Peyer's patch (tissue), 4 donors: ENCODE data around the gene CD164L2. TPM values are rescaled to one million over a fixed set of nuclear protein-coding genes. Genes with fewer than 3 reads are reported as not detected.

Source experiments
- DNase-seq, 3 donors: peaks; one replicate each; pipeline ENCODE4 v3.0.0-alpha.2; 2017 to 2019
- H3K27ac ChIP-seq, 4 donors: fragments of 200-600 bp; sonication (generic); one replicate each; pipeline ENCODE4 v1.5.1; 2016 to 2019
- H3K27me3 ChIP-seq, 2 donors: fragments of 200-600 bp; sonication (generic); one replicate each; pipeline ENCODE4 v1.5.1; 2019
- H3K36me3 ChIP-seq, 3 donors: fragments of 200-600 bp; sonication (generic); one replicate each; pipeline ENCODE4 v1.5.1; 2016 to 2019
- H3K4me1 ChIP-seq, 4 donors: fragments of 200-600 bp; sonication (generic); one replicate each; pipeline ENCODE4 v1.5.1; 2016 to 2019
- H3K4me3 ChIP-seq, 4 donors: fragments of 200-600 bp; sonication (generic); 1 replicate in 3 of 4; 2 replicates in 1 of 4; pipeline ENCODE4 v1.5.1; 2016 to 2019; ENCODE audit warnings: mild to moderate bottlenecking in 1 of 4
- H3K9me3 ChIP-seq, 4 donors: fragments of 200-600 bp; sonication (generic); one replicate each; pipeline ENCODE4 v1.5.1; 2016 to 2019; ENCODE audit warnings: mild to moderate bottlenecking in 1 of 4
- POLR2A ChIP-seq, 2 donors: fragments of 450-650 bp; IDR thresholded peaks; one replicate each; pipeline ENCODE4 v1.5.1; 2017; ENCODE audit warnings: antibody characterized with exemption in 2 of 2, mild to moderate bottlenecking in 2 of 2, moderate library complexity in 2 of 2
- total RNA-seq, 4 donors: library from RNA; depleted of rRNA; stranded (reverse); fragments of >200 nt; gene quantifications; one replicate each; pipeline ENCODE4 v1.1.0, GENCODE V29; 2016
- TF ChIP-seq, protein P1 (sequence below), 6 experiments: fragments of 450-650 bp in 4 of 6; fragments of 200-600 bp in 2 of 6; sonication (generic) in 1 of 6; IDR thresholded peaks; one replicate each; pipeline ENCODE4 v1.5.1; 2017 to 2019; ENCODE audit warnings: antibody characterized with exemption in 6 of 6, mild to moderate bottlenecking in 3 of 6, moderate library complexity in 1 of 6

The CD164L2 gene
- total RNA-seq, 4 donors from 2014 or later = not detected

- H3K4me3 ChIP-seq = no peak overlapping the region
- H3K4me1 ChIP-seq = peaks cover 0 to 32% (median 11%) of the 10 kb centered on the region in 4 donors
- no peaks in the 10 kb centered on the region for H3K27me3 ChIP-seq
- no peak for DNase-seq
- peaks cover 0 to 61% (median 0%) of the 10 kb centered on the region in 3 donors for H3K36me3 ChIP-seq
- H3K27ac ChIP-seq = peak overlapping the region; percentile 43 to 78 (median 50)
- no peaks in the 10 kb centered on the region for H3K9me3 ChIP-seq
- no peak for TF ChIP-seq POLR2A (IDR thresholded peaks at IDR 0.05)
- TF ChIP-seq, protein P1, sequence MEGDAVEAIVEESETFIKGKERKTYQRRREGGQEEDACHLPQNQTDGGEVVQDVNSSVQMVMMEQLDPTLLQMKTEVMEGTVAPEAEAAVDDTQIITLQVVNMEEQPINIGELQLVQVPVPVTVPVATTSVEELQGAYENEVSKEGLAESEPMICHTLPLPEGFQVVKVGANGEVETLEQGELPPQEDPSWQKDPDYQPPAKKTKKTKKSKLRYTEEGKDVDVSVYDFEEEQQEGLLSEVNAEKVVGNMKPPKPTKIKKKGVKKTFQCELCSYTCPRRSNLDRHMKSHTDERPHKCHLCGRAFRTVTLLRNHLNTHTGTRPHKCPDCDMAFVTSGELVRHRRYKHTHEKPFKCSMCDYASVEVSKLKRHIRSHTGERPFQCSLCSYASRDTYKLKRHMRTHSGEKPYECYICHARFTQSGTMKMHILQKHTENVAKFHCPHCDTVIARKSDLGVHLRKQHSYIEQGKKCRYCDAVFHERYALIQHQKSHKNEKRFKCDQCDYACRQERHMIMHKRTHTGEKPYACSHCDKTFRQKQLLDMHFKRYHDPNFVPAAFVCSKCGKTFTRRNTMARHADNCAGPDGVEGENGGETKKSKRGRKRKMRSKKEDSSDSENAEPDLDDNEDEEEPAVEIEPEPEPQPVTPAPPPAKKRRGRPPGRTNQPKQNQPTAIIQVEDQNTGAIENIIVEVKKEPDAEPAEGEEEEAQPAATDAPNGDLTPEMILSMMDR (IDR thresholded peaks at IDR 0.05) = no peak
Observed at GRCh38 chr1:27417713-27418112, 34.6 kb upstream of the CD164L2 start.

GRCh38 chr1:27416387-27417111 is 33.4 kb upstream of the CD164L2 start:
- H3K36me3 ChIP-seq = peaks cover 0 to 72% (median 2%) of the 10 kb centered on the region in 3 donors
- H3K27me3 ChIP-seq = no peaks in the 10 kb centered on the region
- peak in 2 of 3 donors; percentile 64 to 77 for DNase-seq
- H3K4me1 ChIP-seq = peaks cover 0 to 32% (median 11%) of the 10 kb centered on the region in 4 donors
- no peaks in the 10 kb centered on the region for H3K9me3 ChIP-seq
- no peak overlapping the region for H3K4me3 ChIP-seq
- TF ChIP-seq, protein P1 (IDR thresholded peaks at IDR 0.05) = peak; percentile 46 to 73 (median 70)
- TF ChIP-seq POLR2A (IDR thresholded peaks at IDR 0.05) = no peak
- H3K27ac ChIP-seq = peak overlapping the region in 2 of 4 donors; percentile 56 to 78

- Histone ChIP-seq H3K27ac (no peak overlapping the region), H3K9me3 (no peaks in the 10 kb centered on the region), H3K27me3 (no peaks in the 10 kb centered on the region), H3K36me3 (peaks cover 0 to 97% (median 2%) of the 10 kb centered on the region in 3 donors), H3K4me3 (no peak overlapping the region), H3K4me1 (peaks cover 0 to 22% (median 9%) of the 10 kb centered on the region in 4 donors)
- DNase-seq = no peak
- no peak for TF ChIP-seq POLR2A (IDR thresholded peaks at IDR 0.05)
- TF ChIP-seq, protein P1 (IDR thresholded peaks at IDR 0.05) = no peak
Observed at GRCh38 chr1:27414091-27414490, 31.0 kb upstream of the CD164L2 start.

- H3K4me1 ChIP-seq = peaks cover 0 to 12% (median 4%) of the 10 kb centered on the region in 4 donors
- H3K4me3 ChIP-seq = no peak overlapping the region
- TF ChIP-seq POLR2A (IDR thresholded peaks at IDR 0.05) = no peak
- TF ChIP-seq, protein P1 (IDR thresholded peaks at IDR 0.05) = no peak
- H3K9me3 ChIP-seq = no peaks in the 10 kb centered on the region
- DNase-seq = no peak
- H3K27ac ChIP-seq = no peak overlapping the region
- H3K36me3 ChIP-seq = peaks cover 0 to 100% (median 2%) of the 10 kb centered on the region in 3 donors
- no peaks in the 10 kb centered on the region for H3K27me3 ChIP-seq
Observed at GRCh38 chr1:27413004-27413403, 29.9 kb upstream of the CD164L2 start.

- H3K36me3 ChIP-seq = peaks cover 0 to 100% (median 2%) of the 10 kb centered on the region in 3 donors
- TF ChIP-seq POLR2A (IDR thresholded peaks at IDR 0.05) = no peak
- TF ChIP-seq, protein P1 (IDR thresholded peaks at IDR 0.05) = no peak
- no peaks in the 10 kb centered on the region for H3K9me3 ChIP-seq
- DNase-seq = no peak
- no peak overlapping the region for H3K27ac ChIP-seq
- H3K27me3 ChIP-seq = no peaks in the 10 kb centered on the region
- peaks cover 0 to 9% (median 5%) of the 10 kb centered on the region in 4 donors for H3K4me1 ChIP-seq
- no peak overlapping the region for H3K4me3 ChIP-seq
Observed at GRCh38 chr1:27412502-27412901, 29.4 kb upstream of the CD164L2 start.
